Measurements from ENCODE around the gene ADGRL1. TPM values are rescaled to one million over a fixed set of nuclear protein-coding genes. Genes with fewer than 3 reads are reported as not detected.

ADGRL1 gene
- total and polyA plus RNA-seq, 10 of the 15 experiments (the other 5 are each of a cell fraction or from before 2014, with no cell fraction given): 0.05 to 4.8 (median 0.71) TPM

DNA sequence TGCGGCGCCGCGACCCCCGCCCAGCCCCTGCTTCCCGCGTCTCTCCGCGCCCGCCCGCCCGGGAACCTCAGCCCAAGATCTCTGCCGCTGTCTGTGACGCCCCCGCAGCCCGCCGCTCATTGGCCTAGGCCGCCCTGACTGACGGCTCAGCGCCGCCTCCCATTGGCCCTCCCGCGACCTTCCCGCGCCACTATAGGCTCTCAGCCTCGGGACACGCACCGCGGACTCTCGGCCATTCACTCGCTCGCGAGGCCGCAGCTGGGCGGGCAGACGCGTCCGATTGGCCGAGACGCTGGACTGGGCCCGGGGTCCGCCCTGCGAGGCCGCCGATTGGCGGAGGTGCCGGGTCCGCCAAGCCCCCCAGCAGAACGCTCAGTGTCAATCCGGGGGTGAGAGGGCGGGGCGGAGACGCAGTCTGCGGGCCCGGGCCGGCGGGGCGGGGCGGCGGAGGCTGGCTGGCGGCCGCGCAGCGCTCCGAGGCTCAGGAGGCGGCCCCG is 88.3 kb downstream of the ADGRL1 start, which contains the start of gene PRKACA (continued):
- peak; percentile 60; the same call in 1 of the 2 replicates for TF ChIP-seq PAX5 (IDR thresholded peaks at IDR 0.05; ENCODE audit: borderline replicate concordance, low read depth, low read length)
- peak; percentile 91 for TF ChIP-seq CREM (IDR thresholded peaks at IDR 0.05; ENCODE audit: low read depth)
- TF ChIP-seq WRNIP1 (IDR thresholded peaks at IDR 0.05; ENCODE audit: borderline replicate concordance, low read depth, low read length): no peak
- no peak for TF ChIP-seq MEF2A (IDR thresholded peaks at IDR 0.05; ENCODE audit: insufficient read depth, low read depth, low read length)
- peak; percentile 81; the same call in 1 of the 2 replicates for TF ChIP-seq RFX5 (IDR thresholded peaks at IDR 0.05; ENCODE audit: low read depth, low read length)
- TF ChIP-seq, protein P1, sequence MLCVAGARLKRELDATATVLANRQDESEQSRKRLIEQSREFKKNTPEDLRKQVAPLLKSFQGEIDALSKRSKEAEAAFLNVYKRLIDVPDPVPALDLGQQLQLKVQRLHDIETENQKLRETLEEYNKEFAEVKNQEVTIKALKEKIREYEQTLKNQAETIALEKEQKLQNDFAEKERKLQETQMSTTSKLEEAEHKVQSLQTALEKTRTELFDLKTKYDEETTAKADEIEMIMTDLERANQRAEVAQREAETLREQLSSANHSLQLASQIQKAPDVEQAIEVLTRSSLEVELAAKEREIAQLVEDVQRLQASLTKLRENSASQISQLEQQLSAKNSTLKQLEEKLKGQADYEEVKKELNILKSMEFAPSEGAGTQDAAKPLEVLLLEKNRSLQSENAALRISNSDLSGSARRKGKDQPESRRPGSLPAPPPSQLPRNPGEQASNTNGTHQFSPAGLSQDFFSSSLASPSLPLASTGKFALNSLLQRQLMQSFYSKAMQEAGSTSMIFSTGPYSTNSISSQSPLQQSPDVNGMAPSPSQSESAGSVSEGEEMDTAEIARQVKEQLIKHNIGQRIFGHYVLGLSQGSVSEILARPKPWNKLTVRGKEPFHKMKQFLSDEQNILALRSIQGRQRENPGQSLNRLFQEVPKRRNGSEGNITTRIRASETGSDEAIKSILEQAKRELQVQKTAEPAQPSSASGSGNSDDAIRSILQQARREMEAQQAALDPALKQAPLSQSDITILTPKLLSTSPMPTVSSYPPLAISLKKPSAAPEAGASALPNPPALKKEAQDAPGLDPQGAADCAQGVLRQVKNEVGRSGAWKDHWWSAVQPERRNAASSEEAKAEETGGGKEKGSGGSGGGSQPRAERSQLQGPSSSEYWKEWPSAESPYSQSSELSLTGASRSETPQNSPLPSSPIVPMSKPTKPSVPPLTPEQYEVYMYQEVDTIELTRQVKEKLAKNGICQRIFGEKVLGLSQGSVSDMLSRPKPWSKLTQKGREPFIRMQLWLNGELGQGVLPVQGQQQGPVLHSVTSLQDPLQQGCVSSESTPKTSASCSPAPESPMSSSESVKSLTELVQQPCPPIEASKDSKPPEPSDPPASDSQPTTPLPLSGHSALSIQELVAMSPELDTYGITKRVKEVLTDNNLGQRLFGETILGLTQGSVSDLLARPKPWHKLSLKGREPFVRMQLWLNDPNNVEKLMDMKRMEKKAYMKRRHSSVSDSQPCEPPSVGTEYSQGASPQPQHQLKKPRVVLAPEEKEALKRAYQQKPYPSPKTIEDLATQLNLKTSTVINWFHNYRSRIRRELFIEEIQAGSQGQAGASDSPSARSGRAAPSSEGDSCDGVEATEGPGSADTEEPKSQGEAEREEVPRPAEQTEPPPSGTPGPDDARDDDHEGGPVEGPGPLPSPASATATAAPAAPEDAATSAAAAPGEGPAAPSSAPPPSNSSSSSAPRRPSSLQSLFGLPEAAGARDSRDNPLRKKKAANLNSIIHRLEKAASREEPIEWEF (IDR thresholded peaks at IDR 0.05; ENCODE audit: insufficient replicate concordance, low read depth, low read length): no peak
- TF ChIP-seq BRCA1 (IDR thresholded peaks at IDR 0.05; ENCODE audit: low read depth, low read length): no peak
- TF ChIP-seq, protein P2, sequence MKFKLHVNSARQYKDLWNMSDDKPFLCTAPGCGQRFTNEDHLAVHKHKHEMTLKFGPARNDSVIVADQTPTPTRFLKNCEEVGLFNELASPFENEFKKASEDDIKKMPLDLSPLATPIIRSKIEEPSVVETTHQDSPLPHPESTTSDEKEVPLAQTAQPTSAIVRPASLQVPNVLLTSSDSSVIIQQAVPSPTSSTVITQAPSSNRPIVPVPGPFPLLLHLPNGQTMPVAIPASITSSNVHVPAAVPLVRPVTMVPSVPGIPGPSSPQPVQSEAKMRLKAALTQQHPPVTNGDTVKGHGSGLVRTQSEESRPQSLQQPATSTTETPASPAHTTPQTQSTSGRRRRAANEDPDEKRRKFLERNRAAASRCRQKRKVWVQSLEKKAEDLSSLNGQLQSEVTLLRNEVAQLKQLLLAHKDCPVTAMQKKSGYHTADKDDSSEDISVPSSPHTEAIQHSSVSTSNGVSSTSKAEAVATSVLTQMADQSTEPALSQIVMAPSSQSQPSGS (IDR thresholded peaks at IDR 0.05; ENCODE audit: low read length): no peak
- no peak for TF ChIP-seq ETV6 (conservative IDR thresholded peaks at IDR 0.05 in 1 of 2, IDR thresholded peaks at IDR 0.05 in 1 of 2; ENCODE audit: borderline replicate concordance in 1 of 2, low read depth in 1 of 2)
- TF ChIP-seq NFXL1 (IDR thresholded peaks at IDR 0.05; ENCODE audit: borderline replicate concordance): no peak
- peak; percentile 100 for TF ChIP-seq SP1 (IDR thresholded peaks at IDR 0.05; ENCODE audit: low read depth, low read length)
- TF ChIP-seq, protein P3, sequence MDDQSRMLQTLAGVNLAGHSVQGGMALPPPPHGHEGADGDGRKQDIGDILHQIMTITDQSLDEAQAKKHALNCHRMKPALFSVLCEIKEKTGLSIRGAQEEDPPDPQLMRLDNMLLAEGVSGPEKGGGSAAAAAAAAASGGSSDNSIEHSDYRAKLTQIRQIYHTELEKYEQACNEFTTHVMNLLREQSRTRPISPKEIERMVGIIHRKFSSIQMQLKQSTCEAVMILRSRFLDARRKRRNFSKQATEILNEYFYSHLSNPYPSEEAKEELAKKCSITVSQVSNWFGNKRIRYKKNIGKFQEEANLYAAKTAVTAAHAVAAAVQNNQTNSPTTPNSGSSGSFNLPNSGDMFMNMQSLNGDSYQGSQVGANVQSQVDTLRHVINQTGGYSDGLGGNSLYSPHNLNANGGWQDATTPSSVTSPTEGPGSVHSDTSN (IDR thresholded peaks at IDR 0.05; ENCODE audit: insufficient replicate concordance, low read depth, low read length): peak; percentile 95
- no peak for TF ChIP-seq ZNF207 (IDR thresholded peaks at IDR 0.05; ENCODE audit: borderline replicate concordance)
- TF ChIP-seq EZH2 (IDR thresholded peaks at IDR 0.05; ENCODE audit: borderline replicate concordance, control insufficient read depth, low read depth, low read length): no peak
- TF ChIP-seq, protein P4, sequence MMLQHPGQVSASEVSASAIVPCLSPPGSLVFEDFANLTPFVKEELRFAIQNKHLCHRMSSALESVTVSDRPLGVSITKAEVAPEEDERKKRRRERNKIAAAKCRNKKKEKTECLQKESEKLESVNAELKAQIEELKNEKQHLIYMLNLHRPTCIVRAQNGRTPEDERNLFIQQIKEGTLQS (IDR thresholded peaks at IDR 0.05; ENCODE audit: borderline replicate concordance, extremely low read depth, low read depth, low read length): no peak
- TF ChIP-seq, protein P5, sequence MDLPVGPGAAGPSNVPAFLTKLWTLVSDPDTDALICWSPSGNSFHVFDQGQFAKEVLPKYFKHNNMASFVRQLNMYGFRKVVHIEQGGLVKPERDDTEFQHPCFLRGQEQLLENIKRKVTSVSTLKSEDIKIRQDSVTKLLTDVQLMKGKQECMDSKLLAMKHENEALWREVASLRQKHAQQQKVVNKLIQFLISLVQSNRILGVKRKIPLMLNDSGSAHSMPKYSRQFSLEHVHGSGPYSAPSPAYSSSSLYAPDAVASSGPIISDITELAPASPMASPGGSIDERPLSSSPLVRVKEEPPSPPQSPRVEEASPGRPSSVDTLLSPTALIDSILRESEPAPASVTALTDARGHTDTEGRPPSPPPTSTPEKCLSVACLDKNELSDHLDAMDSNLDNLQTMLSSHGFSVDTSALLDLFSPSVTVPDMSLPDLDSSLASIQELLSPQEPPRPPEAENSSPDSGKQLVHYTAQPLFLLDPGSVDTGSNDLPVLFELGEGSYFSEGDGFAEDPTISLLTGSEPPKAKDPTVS (IDR thresholded peaks at IDR 0.05; ENCODE audit: low read depth, low read length): no peak
- no peak for TF ChIP-seq SUPT20H (IDR thresholded peaks at IDR 0.05; ENCODE audit: borderline replicate concordance, control insufficient read depth, low read depth, low read length)
- TF ChIP-seq MEF2B (IDR thresholded peaks at IDR 0.05; ENCODE audit: partially characterized antibody, poor library complexity, severe bottlenecking): no peak
- TF ChIP-seq EP300 (IDR thresholded peaks at IDR 0.05; ENCODE audit: borderline replicate concordance in 1 of 2, control insufficient read depth in 1 of 2, low read depth in 2 of 2, low read length in 2 of 2): no peak

All from GM12878 (cell line).